ENCODE measurements around the gene ADD2. TPM values are rescaled to one million over a fixed set of nuclear protein-coding genes. Genes with fewer than 3 reads are reported as not detected.

ADD2 gene
- total RNA-seq, 4 donors from 2014 or later = 1.9 to 6.5 (median 3.1) TPM

DNA sequence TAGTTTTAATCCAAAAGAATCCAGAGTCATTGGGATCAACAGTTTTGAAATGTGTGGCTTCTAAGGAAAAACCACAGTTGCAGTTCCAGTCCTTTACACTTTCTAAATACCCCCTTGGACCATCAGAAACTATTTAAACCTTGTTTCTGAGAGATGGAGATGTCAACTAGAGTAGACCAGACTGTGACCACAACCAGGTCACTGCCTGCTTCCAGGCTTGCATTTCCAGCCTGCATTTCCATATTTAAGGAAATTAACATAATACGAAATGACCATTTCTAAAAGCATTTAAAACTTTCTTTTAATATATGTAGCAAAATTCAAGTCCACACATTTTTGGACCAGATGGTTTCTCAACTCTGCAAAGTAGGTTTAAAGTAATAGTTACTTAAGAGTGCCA lies 38.4 kb downstream of the ADD2 start:
- no peak for TF ChIP-seq POLR2A (IDR thresholded peaks at IDR 0.05)
- TF ChIP-seq, protein P1, sequence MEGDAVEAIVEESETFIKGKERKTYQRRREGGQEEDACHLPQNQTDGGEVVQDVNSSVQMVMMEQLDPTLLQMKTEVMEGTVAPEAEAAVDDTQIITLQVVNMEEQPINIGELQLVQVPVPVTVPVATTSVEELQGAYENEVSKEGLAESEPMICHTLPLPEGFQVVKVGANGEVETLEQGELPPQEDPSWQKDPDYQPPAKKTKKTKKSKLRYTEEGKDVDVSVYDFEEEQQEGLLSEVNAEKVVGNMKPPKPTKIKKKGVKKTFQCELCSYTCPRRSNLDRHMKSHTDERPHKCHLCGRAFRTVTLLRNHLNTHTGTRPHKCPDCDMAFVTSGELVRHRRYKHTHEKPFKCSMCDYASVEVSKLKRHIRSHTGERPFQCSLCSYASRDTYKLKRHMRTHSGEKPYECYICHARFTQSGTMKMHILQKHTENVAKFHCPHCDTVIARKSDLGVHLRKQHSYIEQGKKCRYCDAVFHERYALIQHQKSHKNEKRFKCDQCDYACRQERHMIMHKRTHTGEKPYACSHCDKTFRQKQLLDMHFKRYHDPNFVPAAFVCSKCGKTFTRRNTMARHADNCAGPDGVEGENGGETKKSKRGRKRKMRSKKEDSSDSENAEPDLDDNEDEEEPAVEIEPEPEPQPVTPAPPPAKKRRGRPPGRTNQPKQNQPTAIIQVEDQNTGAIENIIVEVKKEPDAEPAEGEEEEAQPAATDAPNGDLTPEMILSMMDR (IDR thresholded peaks at IDR 0.05) = no peak
- DNase-seq = no peak
- Histone ChIP-seq H3K9me3 (no peaks in the 10 kb centered on the region), H3K27me3 (no peaks in the 10 kb centered on the region), H3K4me1 (no peaks in the 10 kb centered on the region), H3K4me3 (replicated peaks in 1 of 3) (no peak overlapping the region), H3K27ac (no peak overlapping the region), H3K36me3 (no peaks in the 10 kb centered on the region)
- intact Hi-C loops (cut with DNase I) = no loop called here
- 91 to 98% methylated on average over 1 of the region's 1 CpG for WGBS, 2 donors

DNA sequence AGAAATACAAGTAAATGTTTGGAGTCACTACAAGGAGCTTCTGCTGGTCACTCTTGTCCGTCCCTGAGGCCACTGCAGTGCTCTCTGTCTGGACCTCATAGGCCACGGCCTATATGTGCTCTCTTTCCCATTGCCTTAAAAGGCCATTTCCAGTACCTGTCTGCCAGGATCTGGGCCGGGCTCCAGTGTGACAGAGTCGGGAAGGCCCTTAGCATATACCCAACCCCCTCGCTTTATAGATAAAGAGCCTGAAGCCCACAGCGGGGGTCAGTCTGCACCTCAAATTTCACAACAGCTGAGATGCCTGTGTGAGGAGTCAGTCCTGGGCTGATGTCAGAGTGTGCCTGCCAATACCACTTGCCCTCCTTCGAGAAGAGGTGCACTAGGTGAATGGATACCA lies 39.9 kb downstream of the ADD2 start:
- 77 to 85% methylated on average over 7 of the region's 7 CpGs for WGBS, 2 donors
- intact Hi-C loops (cut with DNase I) = no loop called here
- H3K4me3 ChIP-seq (replicated peaks in 1 of 3) = no peak overlapping the region
- H3K9me3 ChIP-seq = no peaks in the 10 kb centered on the region
- TF ChIP-seq, protein P1 (IDR thresholded peaks at IDR 0.05) = no peak
- TF ChIP-seq POLR2A (IDR thresholded peaks at IDR 0.05) = no peak
- H3K4me1 ChIP-seq = no peaks in the 10 kb centered on the region
- H3K36me3 ChIP-seq = no peaks in the 10 kb centered on the region
- DNase-seq = no peak
- H3K27me3 ChIP-seq = no peaks in the 10 kb centered on the region
- no peak overlapping the region for H3K27ac ChIP-seq

DNA sequence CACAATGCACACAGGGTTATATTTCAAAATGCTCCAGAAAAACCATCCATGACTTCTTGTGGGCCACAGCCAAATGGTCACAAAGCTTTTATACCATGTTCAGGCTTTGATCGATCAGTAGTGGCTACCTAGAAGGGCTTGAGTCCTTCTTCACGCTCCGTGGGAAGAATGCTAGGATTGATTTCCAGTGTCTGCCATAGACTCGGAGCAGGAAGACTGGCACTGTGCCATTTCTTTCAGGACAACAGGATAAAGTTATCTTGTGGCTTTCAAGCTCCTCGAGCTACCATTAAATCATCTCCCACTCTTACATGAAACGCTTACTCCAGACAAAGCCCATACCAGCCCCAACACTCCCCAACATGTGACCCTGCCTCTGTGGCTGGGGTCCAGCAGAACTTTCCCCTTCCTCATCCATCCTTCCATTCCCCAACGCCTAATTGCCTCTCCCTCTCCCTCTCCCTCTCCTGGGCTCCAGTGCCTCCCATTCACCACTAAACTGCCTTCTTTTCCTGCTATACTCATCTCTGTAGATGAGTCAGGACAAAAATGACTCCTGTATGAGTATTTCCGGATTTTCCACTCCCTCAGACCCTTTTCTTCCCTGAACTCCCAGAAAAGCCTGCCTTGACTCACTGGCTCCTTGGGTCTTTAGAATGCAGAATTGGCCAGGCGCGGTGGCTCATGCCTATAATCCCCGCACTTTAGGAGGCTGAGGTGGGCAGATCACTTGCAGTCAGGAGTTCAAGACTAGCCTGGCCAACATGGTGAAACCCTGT lies 40.9 kb downstream of the ADD2 start:
- TF ChIP-seq, protein P1 (IDR thresholded peaks at IDR 0.05) = no peak
- TF ChIP-seq POLR2A (IDR thresholded peaks at IDR 0.05) = no peak
- H3K36me3 ChIP-seq = no peaks in the 10 kb centered on the region
- H3K9me3 ChIP-seq = no peaks in the 10 kb centered on the region
- H3K4me1 ChIP-seq = no peaks in the 10 kb centered on the region
- 80% methylated on average over 11 of the region's 11 CpGs for WGBS, 2 donors
- no peak overlapping the region for H3K4me3 ChIP-seq (replicated peaks in 1 of 3)
- H3K27me3 ChIP-seq = no peaks in the 10 kb centered on the region
- no peak overlapping the region for H3K27ac ChIP-seq
- no peak for DNase-seq
- intact Hi-C loops (cut with DNase I) = no loop called here

GRCh38 chr2:70725505-70725904 lies 42.5 kb downstream of the ADD2 start:
- Histone ChIP-seq H3K9me3 (no peaks in the 10 kb centered on the region), H3K36me3 (no peaks in the 10 kb centered on the region), H3K27me3 (no peaks in the 10 kb centered on the region), H3K4me1 (no peaks in the 10 kb centered on the region), H3K27ac (no peak overlapping the region), H3K4me3 (replicated peaks in 1 of 3) (no peak overlapping the region)
- no peak for DNase-seq
- intact Hi-C loops (cut with DNase I) = no loop called here
- TF ChIP-seq, protein P1 (IDR thresholded peaks at IDR 0.05) = no peak
- TF ChIP-seq POLR2A (IDR thresholded peaks at IDR 0.05) = no peak
- WGBS, 2 donors = 95 to 98% methylated on average over 3 of the region's 3 CpGs

DNA sequence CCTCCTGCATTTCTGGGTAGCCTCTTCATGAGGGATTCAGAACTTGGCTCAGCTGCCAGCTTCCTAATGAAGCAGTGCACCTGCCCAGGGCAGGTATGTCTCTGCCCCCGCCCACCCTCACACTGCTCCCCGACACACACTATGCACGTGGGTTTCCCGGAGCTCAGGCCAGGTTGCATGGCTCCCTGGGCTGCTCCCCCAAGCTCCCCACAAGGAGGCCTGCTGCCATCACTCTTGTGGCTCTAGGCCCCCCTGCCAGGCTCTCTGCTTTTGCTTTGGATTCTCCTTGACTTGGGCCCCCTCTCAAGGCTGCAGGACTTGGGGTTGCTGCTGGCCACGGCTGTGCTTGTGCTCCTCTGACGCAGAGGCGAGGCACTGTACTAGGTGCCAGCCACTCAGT lies 43.6 kb downstream of the ADD2 start:
- intact Hi-C loops (cut with DNase I) = no loop called here
- 93 to 98% methylated on average over 3 to 7 of the region's 7 CpGs for WGBS, 2 donors
- Histone ChIP-seq H3K4me1 (no peaks in the 10 kb centered on the region), H3K27me3 (no peaks in the 10 kb centered on the region), H3K9me3 (no peaks in the 10 kb centered on the region), H3K27ac (no peak overlapping the region), H3K4me3 (replicated peaks in 1 of 3) (no peak overlapping the region), H3K36me3 (no peaks in the 10 kb centered on the region)
- DNase-seq = no peak
- TF ChIP-seq, protein P1 (IDR thresholded peaks at IDR 0.05) = no peak
- TF ChIP-seq POLR2A (IDR thresholded peaks at IDR 0.05) = no peak

All from thyroid gland (tissue), 4 donors.